Stimulated activated CD4-positive, alpha-beta T cell treated with anti-CD3 and anti-CD28 coated beads, Interleukin-4, amount 100 ng/mL, for 24 hours (primary cell): Measurements from ENCODE around the gene KDM4B.
A peak's percentile ranks its signal among the peaks of the same experiment; 100 is the strongest.
"Not testable (repeated sequence)": the region's sequence is repeated elsewhere in the genome, so short reads cannot be mapped to it uniquely, and the experiment has no call there.

ENCODE experiments used
- DNase-seq: peaks from one replicate; pipeline ENCODE4 v3.0.0-alpha.2; 2020

The KDM4B gene

DNA sequence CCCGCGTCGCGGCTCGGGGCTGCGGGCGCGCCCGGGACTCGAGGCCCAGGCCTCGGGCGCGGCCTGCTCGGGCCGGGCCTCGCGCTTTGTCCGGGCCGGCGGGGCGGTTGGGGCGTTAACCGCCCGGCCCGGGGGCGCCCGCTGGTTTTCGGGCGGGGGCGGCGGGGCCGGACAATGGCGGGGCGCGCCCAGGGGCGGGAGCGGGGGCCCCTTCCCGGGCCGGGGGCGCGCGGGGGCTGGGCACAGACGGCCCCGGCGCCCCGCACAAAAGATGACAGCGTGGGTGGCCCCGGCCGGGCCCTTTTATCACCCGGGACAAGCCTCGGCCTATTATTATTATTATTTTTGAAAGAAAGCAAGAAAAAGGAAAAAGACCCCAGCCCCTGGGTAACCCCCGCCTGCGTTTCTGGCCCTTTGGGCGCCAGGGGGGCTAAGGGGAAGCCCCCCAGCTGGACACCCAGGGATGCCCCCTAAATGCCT is 419 bp downstream of the KDM4B start:
- no peak for DNase-seq

DNA sequence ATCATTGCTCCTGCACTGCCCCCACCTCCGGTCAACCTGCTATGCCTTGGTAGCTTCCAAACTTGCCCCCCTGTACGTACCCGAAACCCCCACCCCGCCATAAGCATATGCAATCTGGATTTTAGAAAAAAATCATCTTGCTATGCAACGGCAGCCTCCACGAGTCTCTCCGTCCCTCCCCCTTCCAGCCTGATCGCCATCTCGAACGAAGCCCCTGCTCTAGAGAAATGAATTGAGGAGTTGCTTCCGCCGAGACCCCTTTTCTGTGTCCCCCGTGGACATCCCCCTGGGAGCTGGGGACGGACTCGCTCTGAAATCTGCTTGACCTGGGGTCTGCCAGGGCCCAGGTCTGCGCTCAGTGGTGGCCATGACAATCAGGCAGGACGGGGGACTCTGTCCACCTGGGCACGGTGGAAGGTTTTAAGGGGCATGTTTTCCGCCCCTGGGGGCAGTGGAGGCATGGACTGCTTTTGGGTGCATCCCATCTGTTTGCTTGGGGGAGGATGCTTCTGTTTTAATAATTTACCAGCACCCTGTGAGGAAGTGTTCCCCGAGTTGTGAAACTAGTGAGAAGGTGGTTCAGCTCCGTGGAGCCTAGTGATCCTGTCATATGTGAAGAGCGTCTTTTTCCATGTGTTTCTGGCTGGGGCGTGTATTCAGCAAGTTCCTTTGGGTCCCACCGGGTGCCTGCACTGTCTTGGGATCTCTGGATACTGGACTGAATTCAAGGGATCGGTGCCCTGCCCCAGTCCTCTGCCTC is 1.0 kb downstream of the KDM4B start:
- peak; percentile 11 for DNase-seq

GRCh38 chr19:4970558-4971423 is 1.9 kb downstream of the KDM4B start:
- DNase-seq, result no peak

GRCh38 chr19:4971424-4971793 is 2.5 kb downstream of the KDM4B start:
- DNase-seq, result peak; percentile 22

GRCh38 chr19:4971816-4972495 is 3.0 kb downstream of the KDM4B start:
- no peak for DNase-seq

DNA sequence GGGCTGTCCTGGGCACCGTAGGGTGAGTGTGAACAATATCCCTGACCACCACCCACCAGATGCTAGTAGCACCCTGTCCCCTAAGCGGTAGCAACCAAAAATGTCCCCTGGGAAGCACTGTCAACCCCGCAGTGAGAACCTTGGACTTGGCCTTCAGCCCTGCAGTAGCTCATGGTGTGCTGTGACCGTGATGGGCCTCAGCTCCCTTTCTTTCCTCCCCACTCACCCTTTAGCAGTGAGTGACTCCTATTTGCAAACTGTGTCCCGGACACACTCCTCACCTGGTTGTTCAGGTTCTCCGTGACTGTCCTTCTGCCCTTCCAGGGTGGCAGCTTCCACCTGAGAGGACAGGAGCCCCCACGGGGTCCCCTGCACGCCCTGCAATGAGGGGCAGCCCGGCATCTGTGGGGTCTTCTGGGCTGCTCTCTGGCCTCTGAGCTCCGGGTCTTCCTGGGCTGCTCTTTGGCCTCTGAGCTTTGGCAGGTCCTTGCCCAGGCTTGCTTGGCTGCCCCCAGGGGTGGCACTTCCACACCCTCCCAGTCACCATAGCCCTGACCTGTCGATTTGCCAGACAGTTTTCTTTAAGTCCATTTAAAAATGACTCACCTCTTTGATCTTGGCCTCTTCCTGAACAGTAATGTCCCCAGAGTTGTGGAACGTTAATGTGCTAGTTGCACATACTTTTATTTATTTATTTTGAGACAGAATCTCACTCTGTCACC is 3.8 kb downstream of the KDM4B start:
- DNase-seq, result no peak

DNA sequence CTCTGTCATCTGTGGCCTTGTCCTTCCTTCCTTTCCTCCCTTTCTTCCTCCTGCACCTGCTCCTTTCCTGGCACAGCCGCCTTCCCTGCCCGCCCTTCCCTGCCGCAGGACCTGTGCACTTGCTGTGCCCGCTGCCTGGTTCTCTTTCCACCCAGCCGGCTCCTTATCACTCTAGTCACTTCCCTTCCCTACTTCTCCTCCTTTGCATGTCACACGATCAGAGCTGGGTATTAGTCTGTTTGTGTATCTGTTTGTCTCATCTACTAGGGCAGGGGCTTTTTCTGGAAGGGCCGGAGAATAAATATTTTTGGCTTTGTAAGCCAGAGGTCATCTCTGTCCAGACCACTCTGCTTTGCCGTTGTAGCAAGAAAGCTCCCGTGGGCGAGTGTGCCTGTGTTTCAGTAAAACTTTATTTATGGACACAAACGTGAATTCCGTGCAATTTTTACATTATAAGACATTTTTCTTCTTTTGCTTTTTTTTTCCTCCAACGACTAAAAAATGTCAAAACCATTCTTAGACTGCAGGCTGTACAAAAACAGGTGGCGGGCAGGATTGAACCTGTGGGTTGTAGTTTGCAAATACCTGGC is 6.1 kb downstream of the KDM4B start:
- DNase-seq, result no peak

DNA sequence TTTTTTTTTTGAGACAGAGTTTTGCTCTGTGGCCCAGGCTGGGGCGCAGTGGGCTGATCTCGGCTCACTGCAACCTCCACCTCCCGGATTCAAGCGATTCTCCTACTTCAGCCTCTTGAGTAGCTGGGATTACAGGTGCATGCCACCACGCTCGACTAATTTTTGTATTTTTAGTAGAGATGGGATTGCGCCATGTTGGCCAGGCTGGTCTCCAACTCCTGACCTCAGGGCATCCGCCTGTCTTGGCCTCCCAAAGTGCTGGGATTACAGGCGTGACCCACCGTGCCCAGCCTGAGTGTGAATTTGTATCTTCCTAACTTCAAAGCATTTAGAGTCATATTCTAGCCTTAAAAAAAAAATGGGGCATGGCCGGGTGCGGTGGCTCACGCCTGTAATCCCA is 6.7 kb downstream of the KDM4B start:
- DNase-seq, result not testable (repeated sequence)

DNA sequence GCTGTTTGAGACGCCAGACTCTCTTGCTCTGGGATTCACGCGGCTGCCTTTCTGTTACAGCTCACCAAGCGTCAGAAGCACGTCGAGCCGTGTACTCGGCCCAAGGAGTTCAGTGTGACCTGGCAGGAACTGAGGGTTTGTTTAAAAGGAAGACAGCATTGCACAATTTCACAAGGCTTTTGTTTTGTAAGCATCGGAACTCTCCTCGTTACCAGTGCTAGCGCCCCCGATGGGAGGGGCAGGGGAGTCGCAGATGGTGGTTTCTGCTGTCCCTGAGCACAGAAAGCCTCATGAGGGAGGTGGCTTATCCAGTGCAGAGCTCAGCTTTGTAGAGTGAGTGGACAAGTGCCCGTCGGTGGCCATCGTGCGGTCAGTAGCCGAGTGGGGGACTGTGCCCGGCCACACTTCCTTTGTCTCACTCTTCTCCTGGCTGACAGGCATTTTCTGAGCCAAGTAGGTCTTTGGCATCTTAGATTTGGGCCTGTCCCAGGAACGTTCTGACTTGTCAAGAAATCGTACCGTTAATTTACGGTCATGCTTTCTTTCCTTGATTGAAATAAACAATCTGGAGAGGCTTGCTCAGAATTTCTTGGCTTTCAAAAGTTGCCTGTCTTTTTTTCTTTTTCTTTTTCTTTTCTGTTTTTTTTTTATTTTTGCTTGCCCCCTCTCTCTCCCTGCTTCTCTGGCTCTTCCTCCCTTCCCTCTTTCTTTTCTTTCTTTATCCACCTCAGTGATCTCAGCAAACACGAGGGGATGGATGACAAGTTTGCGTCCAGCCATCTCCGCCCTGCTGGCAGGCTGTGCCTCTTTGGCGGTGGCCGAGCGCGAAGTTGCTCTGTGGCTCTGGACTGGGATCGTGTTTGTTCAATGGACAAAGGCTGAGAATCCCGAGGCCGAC is 7.7 kb downstream of the KDM4B start:
- DNase-seq, result no peak

DNA sequence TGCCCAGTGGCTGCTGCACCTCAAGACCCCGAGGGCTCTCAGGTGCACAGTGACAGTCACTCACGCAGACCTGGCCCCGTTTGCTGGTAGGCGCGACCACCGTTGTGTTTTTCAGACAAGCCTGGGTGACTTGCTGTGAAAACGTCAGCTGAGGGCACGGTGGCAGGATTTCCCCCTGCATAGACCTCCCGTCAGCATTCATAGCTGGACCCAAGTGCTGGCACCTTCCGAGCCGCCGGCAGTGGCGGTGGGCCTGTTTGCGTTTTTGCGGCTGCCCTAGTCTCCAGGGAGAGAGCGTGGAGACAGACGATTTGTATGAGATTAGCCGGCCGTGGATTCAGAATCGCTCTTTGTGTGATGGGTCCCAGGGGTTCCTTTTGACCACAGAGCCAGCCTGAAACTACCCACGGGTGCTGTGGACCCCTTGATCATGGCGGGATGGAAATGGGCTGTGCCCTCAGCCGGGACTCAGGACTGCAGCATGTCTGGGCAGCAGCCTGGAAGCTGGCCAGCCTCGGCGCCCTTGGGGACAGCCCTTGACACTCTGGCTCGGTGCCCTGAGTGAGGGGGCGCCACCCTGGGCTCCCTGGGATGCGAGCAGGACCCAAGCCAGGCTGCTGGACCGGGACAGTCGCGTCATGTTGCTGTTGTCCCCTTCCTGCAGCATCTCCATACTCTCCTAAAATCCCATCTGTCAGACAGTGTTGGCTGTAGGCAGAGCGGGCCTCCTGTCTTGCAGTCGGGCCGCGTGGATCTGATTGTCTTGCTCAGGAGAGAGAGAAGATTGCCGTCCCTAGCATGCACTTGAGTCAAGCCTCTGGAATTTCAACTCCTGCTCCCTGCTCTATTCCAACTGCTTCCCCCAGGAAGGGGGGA is 8.6 kb downstream of the KDM4B start:
- no peak for DNase-seq

DNA sequence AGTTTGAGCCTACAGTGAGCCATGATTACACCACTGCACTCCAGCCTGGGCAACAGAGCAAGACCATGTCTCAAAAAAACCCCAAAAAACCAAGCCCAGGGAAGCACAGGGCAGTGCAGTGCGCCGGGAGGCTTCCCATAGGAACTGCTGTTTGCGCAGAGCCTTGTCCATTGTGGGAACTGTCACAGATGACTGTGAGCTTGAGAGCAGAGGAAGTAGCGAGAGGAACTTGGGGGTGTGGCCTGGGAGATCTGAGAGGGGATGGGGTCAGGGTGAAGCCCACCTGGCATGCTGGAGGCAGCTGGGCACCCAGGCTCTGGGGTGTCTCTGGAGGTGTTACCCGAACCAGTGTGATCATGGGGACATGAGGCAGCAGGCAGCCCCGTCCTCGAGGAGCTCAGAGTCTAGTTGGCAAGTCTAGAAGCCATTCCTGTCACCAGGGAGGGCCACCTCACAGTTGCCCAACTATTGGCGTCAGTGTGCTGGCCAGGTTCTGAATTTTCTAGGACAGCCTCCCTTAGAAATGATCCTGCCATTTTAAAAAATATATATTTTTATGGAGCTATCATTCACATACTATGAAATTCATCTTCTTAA is 10.4 kb downstream of the KDM4B start:
- no peak for DNase-seq

DNA sequence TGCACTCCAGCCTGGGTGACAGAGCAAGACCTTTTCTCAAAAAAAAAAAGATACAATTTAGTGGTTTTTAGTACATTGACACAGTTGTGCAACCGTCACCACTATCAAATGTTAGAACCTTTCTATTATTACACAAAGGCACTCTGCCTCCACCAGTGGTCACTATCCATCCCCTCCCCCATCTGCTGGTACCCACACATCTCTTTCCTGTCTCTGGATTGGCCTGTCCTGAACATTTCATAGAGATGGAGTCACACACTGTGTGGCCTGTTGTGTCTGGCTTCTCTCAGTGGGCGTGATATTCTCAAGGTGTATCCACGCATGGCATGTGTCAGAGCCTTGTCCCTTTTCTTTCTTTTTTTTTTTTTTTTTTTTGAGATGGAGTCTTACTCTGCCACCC is 11.2 kb downstream of the KDM4B start:
- DNase-seq, result no peak

DNA sequence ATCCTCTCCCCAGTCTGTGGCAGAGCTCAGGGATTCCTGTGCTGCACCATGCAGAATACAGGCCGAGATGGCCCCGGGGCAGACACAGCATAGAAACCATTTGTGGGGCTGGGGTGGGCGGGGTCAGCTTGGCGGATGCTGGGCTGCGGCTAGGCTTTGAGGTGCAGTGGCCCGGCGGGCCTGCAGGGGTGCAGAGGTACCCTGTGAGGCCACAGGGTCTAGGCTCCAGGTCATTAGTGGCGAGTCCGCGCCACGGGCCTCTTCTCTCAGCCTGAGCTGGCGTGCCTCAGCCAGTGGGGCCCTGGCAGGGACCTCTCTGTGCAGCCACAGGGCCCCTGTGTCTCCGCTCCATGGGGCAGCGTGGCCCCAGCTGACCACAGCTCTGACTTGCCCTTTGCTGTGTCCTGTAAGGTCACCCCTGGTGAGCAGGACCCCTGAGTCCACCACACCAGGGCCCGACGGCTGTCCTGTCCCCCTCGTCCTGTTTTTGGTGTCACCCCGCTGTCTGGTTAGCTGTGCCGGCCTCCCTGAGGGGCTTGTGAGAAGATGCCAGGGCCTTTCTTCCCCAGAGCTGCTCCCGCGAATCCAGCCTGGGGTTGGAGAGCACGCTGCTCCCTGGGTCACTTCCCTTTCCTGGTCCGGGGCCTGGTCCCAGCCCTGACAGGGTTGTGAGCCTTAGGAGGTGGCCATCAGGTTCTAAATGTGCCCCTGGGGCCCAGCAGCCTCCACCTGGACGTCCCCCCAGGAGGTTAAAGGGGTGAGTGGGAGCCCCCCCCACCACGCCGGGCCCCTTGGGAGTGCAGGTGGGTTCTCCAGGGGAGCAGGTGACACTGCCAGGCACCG is 12.1 kb downstream of the KDM4B start:
- no peak for DNase-seq

DNA sequence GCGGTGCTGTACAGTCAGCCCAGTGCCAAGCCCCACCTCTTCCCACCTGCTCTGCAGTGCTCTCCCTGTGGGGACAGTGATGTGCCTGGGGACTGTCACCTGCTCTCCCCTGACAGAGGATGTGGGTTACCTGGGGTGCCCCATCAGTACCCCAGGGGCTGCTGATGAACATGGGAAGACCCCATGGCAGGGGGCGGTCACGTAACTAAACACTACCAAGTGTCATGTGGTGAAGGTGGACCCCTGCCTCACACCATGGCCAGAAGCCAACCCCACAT is 12.7 kb downstream of the KDM4B start:
- no peak for DNase-seq

- no peak for DNase-seq
Measured at GRCh38 chr19:4983346-4984105, 14.6 kb downstream of the KDM4B start.

DNA sequence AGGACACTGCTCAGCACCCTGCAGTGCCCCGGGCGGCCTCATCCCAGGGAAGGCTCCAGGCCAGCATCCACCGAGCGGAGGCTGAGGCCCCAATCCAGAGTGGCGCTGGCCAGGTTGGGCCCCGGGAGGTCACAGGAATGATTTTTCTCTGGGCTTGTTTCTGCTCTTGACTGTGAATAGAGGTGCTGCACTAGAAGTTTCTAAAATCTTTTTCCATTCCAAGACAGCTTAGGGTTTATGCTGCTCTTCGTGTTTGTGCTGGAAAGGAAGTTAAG is 15.1 kb downstream of the KDM4B start:
- DNase-seq, result no peak

DNA sequence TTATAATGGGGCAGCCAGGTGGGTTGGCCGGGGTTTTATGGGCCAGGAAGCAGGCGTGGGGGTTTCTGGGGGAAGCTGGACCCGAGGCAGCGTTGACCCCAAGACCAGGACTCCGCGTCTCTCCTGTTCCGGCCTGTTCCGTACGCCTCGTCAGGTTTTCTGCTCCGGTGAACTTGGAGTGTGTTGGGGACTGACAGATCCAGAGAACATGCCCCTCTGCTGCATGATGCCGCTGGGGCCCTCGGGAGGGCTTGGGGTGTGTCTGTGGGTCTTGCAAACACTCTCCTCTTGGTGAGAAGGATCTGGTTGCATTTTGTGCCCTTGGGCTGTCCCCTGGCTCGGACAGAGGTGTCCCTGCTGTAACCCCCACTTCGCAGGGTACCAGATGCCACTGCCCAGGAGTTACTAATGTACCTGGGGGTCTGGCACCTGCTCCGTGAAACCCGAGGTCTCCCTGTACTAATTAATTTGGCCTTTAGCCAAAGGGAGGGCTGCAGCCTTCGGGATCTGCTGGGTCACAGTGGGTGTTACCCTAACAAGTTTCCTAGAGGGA is 15.6 kb downstream of the KDM4B start:
- no peak for DNase-seq

GRCh38 chr19:4985551-4985991 is 16.7 kb downstream of the KDM4B start:
- no peak for DNase-seq
